Lung (tissue), 12 donors: ENCODE data around the gene PURB. TPM values are rescaled to one million over a fixed set of nuclear protein-coding genes. Genes with fewer than 3 reads are reported as not detected.
"Not testable (repeated sequence)": the region's sequence is repeated elsewhere in the genome, so short reads cannot be mapped to it uniquely, and the experiment has no call there.

Experiments
- ATAC-seq: fragments of 200-7000 bp; cut with Tn5 transposase; one replicate; pipeline ENCODE4 v1.9.1; 2020; ENCODE audit warnings: moderate number of reproducible peaks; ENCODE audit not compliant: insufficient read depth, low FRiP score
- DNase-seq, 3 donors: peaks; one replicate each; pipeline ENCODE4 v3.0.0-alpha.2; 2013 to 2017
- H3K27ac ChIP-seq, 2 donors: one replicate each; pipeline ENCODE4 v1.5.1; 2013; ENCODE audit warnings: mild to moderate bottlenecking in 2 of 2, moderate library complexity in 2 of 2, control low read depth in 1 of 2, inconsistent platforms in 1 of 2, low read depth in 1 of 2, low read length in 1 of 2
- H3K27me3 ChIP-seq, 3 donors: one replicate each; pipeline ENCODE4 v1.5.1; 2013; ENCODE audit warnings: low read length in 2 of 3; ENCODE audit not compliant: control insufficient read depth in 3 of 3, insufficient read depth in 3 of 3
- H3K36me3 ChIP-seq, 4 donors: one replicate each; pipeline ENCODE4 v1.5.1; 2013; ENCODE audit warnings: low read length in 4 of 4, mild to moderate bottlenecking in 1 of 4, moderate library complexity in 1 of 4; ENCODE audit not compliant: control insufficient read depth in 4 of 4, insufficient read depth in 4 of 4
- H3K4me1 ChIP-seq, 5 donors: one replicate each; pipeline ENCODE4 v1.5.1; 2013; ENCODE audit warnings: low read length in 5 of 5, mild to moderate bottlenecking in 2 of 5, moderate library complexity in 1 of 5; ENCODE audit not compliant: control insufficient read depth in 5 of 5, insufficient read depth in 5 of 5
- H3K4me3 ChIP-seq: one replicate; pipeline ENCODE4 v1.5.1; 2013; ENCODE audit warnings: mild to moderate bottlenecking, control low read depth, moderate library complexity
- H3K9ac ChIP-seq, 2 donors: one replicate each; pipeline ENCODE4 v1.5.1; 2013; ENCODE audit warnings: low read length in 2 of 2, control low read depth in 1 of 2; ENCODE audit not compliant: insufficient read depth in 1 of 2
- H3K9me3 ChIP-seq, 4 donors: one replicate each; pipeline ENCODE4 v1.5.1; 2013; ENCODE audit warnings: low read length in 3 of 4, mild to moderate bottlenecking in 1 of 4, moderate library complexity in 1 of 4; ENCODE audit not compliant: control insufficient read depth in 4 of 4, insufficient read depth in 3 of 4
- WGBS, 2 donors: extraction: QIAGEN DNeasy Blood & Tissue Kit; methylation state at CpG; one replicate each; pipeline ENCODE4 v1.1.7; 2013; 5-methylcytosine and 5-hydroxymethylcytosine counted together
- polyA plus RNA-seq, 2 donors: library from polyadenylated mRNA; stranded (reverse); fragments of 200-250 nt; gene quantifications; one replicate each; pipeline ENCODE4 v1.2.1, GENCODE V29; 2013
- total RNA-seq, 2 donors: library from RNA; depleted of rRNA in 1 of 2; stranded (reverse); fragments of >200 nt in 1 of 2; gene quantifications; one replicate each; pipeline ENCODE4 v1.2.1, GENCODE V29; 2014 to 2021
- TF ChIP-seq, protein P1 (sequence below): IDR thresholded peaks from 2 replicates; pipeline ENCODE4 v1.5.1; 2012; ENCODE audit warnings: mild to moderate bottlenecking; ENCODE audit errors: control extremely low read depth, extremely low read depth
- donor health status: control.
- donor health status: control.
- donor health status: Bipolar disorder and iron deficiency.
- donor health status: healthy.
- donor health status: DM: yes; HTN: yes; CAD: no.

PURB gene
- total and polyA plus RNA-seq, 4 donors = 7.9 to 48.9 (median 15.6) TPM

DNA sequence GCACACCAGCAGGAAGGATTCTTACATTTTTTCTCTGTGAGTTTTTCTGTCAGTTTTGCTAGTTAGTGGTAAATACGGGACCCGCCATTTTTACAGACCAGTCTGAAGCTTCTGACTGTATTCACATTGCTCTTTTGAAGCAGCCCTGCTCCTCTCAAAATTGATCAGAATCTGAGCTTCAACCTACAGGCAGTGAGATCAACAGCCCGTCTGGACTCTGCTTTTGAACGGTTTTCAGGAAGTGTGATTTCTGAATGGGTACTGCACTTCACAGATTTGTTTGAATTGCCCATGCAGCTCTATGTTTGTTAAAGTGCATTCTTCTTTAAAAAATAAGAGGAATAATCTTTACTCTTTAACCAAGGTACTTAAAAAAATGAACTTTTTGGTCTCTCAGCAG is 8.9 kb downstream of the PURB start:
- no peak for DNase-seq
- Histone ChIP-seq H3K36me3 (peaks cover 0 to 11% (median 2%) of the 10 kb centered on the region in 4 donors), H3K9me3 (no peaks in the 10 kb centered on the region), H3K27me3 (no peaks in the 10 kb centered on the region), H3K4me3 (no peak overlapping the region), H3K27ac (no peak overlapping the region), H3K4me1 (peaks cover 0 to 12% (median 11%) of the 10 kb centered on the region in 5 donors), H3K9ac (no peak overlapping the region)
- no peak for ATAC-seq
- WGBS, 2 donors = 61 to 63% methylated on average over 4 of the region's 4 CpGs
- TF ChIP-seq, protein P1, sequence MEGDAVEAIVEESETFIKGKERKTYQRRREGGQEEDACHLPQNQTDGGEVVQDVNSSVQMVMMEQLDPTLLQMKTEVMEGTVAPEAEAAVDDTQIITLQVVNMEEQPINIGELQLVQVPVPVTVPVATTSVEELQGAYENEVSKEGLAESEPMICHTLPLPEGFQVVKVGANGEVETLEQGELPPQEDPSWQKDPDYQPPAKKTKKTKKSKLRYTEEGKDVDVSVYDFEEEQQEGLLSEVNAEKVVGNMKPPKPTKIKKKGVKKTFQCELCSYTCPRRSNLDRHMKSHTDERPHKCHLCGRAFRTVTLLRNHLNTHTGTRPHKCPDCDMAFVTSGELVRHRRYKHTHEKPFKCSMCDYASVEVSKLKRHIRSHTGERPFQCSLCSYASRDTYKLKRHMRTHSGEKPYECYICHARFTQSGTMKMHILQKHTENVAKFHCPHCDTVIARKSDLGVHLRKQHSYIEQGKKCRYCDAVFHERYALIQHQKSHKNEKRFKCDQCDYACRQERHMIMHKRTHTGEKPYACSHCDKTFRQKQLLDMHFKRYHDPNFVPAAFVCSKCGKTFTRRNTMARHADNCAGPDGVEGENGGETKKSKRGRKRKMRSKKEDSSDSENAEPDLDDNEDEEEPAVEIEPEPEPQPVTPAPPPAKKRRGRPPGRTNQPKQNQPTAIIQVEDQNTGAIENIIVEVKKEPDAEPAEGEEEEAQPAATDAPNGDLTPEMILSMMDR = no peak

DNA sequence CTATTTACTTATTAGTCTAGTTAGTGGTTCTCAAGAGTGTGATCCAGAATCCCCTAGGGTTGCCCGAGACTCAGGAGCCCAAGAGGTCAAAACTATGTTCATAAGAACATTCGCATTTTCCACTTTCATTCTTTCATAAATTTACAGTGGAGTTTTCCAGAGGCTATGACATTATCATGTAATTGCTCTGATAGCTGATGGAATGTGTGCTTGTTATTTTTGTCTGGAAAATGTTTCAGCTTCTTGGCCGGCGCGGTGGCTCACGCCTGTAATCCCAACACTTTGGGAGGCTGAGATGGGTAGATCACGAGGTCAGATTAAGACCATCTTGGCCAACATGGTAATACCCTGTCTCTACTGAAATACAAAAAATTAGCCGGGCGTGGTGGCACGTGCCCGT is 10.1 kb downstream of the PURB start:
- DNase-seq (no peak), ATAC-seq (no peak)
- H3K4me3 ChIP-seq = no peak overlapping the region
- TF ChIP-seq, protein P1 = no peak
- H3K9me3 ChIP-seq = no peaks in the 10 kb centered on the region
- WGBS, 2 donors = 89 to 94% methylated on average over 11 of the region's 11 CpGs
- peaks cover 0 to 5% (median under 1%) of the 10 kb centered on the region in 4 donors for H3K36me3 ChIP-seq
- H3K27me3 ChIP-seq = no peaks in the 10 kb centered on the region
- peaks cover 0 to 3% (median under 1%) of the 10 kb centered on the region in 5 donors for H3K4me1 ChIP-seq
- no peak overlapping the region for H3K27ac ChIP-seq
- H3K9ac ChIP-seq = no peak overlapping the region

DNA sequence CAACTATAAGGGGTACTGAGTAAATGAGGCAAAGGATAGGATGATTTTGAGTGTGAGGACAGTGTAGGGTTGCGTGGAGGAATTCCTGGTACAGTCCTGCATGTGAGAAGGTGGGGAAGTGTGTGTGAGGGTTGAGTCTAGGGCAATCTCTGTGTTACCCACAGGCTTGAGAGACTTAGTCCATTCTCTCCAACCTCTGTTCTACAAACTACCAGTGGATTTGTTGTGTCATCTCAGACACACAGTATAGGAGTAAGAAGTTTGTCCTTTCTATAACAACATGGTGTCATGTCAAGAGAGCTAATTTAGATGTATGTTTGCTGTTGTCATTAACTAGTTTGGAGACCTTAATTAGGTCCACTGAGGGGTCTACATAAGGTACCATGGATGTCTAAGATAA is 12.5 kb downstream of the PURB start:
- 91 to 94% methylated on average over 1 of the region's 1 CpG for WGBS, 2 donors
- no peak overlapping the region for H3K27ac ChIP-seq
- H3K4me3 ChIP-seq = no peak overlapping the region
- H3K27me3 ChIP-seq = no peaks in the 10 kb centered on the region
- DNase-seq (no peak), ATAC-seq (no peak)
- H3K9ac ChIP-seq = no peak overlapping the region
- TF ChIP-seq, protein P1 = no peak
- no peaks in the 10 kb centered on the region for H3K9me3 ChIP-seq
- no peaks in the 10 kb centered on the region for H3K36me3 ChIP-seq
- peaks cover 0 to 3% (median 0%) of the 10 kb centered on the region in 5 donors for H3K4me1 ChIP-seq

DNA sequence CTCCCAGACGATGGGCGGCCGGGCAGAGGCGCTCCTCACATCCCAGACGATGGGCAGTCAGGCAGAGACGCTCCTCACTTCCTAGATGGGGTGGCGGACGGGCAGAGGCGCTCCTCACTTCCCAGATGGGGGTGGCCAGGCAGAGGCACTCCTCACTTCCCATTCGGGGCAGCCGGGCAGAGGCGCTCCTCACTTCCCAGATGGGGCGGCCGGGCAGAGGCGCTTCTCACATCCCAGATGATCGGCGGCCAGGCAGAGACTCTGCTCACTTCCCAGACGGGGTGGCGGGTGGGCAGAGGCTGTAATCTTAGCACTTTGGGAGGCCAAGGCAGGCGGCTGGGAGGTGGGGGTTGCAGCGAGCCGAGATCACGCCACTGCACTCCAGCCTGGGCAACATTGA is 13.4 kb downstream of the PURB start:
- not testable (repeated sequence) for H3K9ac ChIP-seq, H3K36me3 ChIP-seq, ATAC-seq, H3K4me1 ChIP-seq, DNase-seq, H3K27me3 ChIP-seq, H3K4me3 ChIP-seq, H3K27ac ChIP-seq, H3K9me3 ChIP-seq
- WGBS, 2 donors = 97 to 98% methylated on average over 16 to 23 of the region's 23 CpGs

DNA sequence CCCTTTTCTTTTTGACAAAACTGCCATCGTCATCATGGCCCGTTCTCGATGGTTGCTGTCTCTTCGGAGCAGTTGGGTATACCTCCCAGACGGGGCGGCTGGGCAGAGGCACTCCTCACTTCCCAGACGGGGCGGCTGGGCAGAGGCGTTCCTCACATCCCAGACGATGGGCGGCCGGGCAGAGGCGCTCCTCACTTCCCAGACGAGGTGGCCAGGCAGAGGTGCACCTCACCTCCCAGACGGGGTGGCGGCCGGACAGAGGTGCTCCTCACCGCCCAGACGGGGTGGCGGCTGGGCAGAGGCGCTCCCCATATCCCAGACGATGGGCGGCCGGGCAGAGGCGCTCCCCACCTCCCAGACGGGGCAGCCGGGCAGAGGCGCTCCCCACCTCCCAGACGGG is 14.6 kb downstream of the PURB start:
- not testable (repeated sequence) for DNase-seq, H3K27ac ChIP-seq, ATAC-seq, H3K4me1 ChIP-seq, H3K9ac ChIP-seq, H3K9me3 ChIP-seq, H3K27me3 ChIP-seq, H3K4me3 ChIP-seq, H3K36me3 ChIP-seq
- WGBS, 2 donors = 91 to 95% methylated on average over 21 to 29 of the region's 29 CpGs

DNA sequence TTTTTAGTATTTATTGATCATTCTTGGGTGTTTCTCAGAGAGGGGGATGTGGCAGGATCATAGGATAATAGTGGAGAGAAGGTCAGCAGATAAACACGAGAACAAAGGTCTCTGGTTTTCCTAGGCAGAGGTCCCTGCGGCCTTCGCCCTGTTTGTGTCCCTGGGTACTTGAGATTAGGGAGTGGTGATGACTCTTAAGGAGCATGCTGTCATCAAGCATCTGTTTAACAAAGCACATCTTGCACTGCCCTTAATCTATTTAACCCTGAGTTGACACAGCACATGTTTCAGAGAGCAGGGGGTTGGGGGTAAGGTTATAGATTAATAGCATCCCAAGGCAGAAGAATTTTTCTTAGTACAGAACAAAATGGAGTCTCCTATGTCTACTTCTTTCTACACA is 15.0 kb downstream of the PURB start:
- not testable (repeated sequence) for H3K9me3 ChIP-seq, ATAC-seq, H3K9ac ChIP-seq, H3K4me1 ChIP-seq, H3K36me3 ChIP-seq, H3K4me3 ChIP-seq, H3K27me3 ChIP-seq, H3K27ac ChIP-seq, DNase-seq
- 84 to 93% methylated on average over 3 of the region's 3 CpGs for WGBS, 2 donors
